ENCODE measurements around the gene SAPCD2. TPM values are rescaled to one million over a fixed set of nuclear protein-coding genes. Genes with fewer than 3 reads are reported as not detected.

SAPCD2 gene
- total RNA-seq, 6 experiments from 2014 or later, result 0.05 to 0.43 (median 0.22) TPM; not detected in 1

DNA sequence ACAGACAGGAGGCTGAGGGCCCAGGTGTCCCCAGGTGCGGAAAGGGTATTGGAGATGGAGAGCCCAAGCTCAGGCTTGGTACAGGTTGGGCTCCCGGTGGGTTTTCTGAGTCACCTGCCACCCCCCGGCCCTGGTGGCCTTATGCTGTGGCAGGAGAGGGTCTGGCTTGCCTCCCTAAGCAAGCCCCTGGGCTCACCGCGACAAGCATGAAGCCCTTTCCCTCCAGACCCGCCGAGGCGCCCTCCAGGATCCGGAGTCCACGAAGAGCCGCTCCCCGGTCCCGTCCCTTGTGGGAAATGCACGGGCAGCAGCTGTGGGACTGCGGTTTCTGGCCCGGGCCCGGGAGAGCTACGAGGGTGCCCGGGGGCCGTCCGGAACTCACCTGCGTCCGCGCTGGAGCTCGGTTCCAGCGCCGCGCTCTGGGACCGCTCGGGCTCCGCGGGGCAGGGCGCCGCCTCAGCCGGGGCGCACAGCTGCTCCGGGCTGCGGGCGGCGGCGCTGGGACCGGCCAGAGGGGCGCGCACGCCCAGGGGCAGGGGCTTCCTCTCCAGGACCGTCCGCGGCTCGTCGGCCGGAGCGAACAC, 757 bp downstream of the SAPCD2 start:
- ATAC-seq (no peak), DNase-seq (peak in 1 of 3 donors; percentile 55)
- H3K4me1 ChIP-seq, result peaks cover 0 to 3% (median 0%) of the 10 kb centered on the region in 4 donors
- WGBS (ENCODE audit: insufficient coverage, low coverage, low lambda C conversion rate, missing lambda C conversion rate), result 0% methylated on average over 3 of the region's 52 CpGs
- H3K36me3 ChIP-seq, result no peaks in the 10 kb centered on the region
- H3K4me3 ChIP-seq, result no peak overlapping the region
- TF ChIP-seq, protein P1, sequence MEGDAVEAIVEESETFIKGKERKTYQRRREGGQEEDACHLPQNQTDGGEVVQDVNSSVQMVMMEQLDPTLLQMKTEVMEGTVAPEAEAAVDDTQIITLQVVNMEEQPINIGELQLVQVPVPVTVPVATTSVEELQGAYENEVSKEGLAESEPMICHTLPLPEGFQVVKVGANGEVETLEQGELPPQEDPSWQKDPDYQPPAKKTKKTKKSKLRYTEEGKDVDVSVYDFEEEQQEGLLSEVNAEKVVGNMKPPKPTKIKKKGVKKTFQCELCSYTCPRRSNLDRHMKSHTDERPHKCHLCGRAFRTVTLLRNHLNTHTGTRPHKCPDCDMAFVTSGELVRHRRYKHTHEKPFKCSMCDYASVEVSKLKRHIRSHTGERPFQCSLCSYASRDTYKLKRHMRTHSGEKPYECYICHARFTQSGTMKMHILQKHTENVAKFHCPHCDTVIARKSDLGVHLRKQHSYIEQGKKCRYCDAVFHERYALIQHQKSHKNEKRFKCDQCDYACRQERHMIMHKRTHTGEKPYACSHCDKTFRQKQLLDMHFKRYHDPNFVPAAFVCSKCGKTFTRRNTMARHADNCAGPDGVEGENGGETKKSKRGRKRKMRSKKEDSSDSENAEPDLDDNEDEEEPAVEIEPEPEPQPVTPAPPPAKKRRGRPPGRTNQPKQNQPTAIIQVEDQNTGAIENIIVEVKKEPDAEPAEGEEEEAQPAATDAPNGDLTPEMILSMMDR (IDR thresholded peaks at IDR 0.05), result no peak
- TF ChIP-seq POLR2A (IDR thresholded peaks at IDR 0.05), result no peak
- no peaks in the 10 kb centered on the region for H3K9me3 ChIP-seq
- no peak overlapping the region for H3K27ac ChIP-seq
- H3K27me3 ChIP-seq, result peaks cover 0 to 14% of the 10 kb centered on the region in 2 donors
- intact Hi-C loops (cut with DNase I), result no loop called here

DNA sequence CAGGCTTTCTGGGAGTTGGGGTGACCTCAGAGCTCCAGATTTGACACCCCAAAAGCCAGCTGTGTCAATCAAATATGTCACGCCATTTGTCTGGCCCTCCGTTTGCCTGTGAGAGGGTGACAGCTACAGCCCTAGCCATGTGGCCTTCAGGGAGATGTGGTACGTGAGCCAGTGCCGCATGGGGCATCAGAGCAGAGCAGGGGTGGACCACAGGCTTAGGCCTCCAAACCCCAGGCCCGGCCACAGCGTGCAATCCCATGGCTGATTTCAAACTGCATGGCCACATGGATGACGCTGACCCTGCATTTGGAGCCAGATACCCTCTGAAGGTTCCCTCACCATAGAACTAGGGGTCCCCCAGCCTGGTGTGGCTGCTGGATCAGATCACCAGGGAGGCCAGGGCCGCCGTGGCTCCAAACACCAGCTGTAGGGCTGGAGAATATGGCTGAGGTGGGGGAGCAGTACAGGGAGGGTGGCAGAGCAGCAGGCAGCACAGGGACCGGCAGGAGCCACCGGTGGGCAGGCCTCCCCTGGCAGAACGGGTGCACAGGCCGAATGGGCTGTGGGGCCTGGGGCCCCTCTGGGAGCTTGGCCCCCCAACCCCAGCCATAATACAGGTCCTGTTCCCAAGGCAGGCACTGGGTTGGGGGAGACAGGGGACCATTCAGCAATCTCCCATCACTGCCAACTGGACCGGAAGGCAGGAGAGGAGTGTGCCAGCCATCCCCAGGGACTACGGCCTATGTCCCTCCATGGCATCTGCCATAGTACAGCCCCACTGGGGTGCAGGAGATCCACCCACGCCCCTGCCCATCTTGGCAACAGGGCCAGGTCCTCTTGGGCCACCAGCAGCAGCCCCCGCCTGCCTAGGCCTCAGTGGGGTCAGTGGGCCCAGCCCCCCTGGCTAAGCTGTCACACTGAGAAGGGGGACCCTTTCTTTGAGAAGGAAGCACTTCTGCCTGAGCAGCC, 1.5 kb downstream of the SAPCD2 start:
- no peaks in the 10 kb centered on the region for H3K9me3 ChIP-seq
- H3K36me3 ChIP-seq, result no peaks in the 10 kb centered on the region
- no peak overlapping the region for H3K27ac ChIP-seq
- intact Hi-C loops (cut with DNase I), result no loop called here
- peaks cover 0 to 3% (median 0%) of the 10 kb centered on the region in 4 donors for H3K4me1 ChIP-seq
- H3K27me3 ChIP-seq, result peaks cover 0 to 14% of the 10 kb centered on the region in 2 donors
- DNase-seq (peak in 1 of 3 donors; percentile 51), ATAC-seq (no peak)
- TF ChIP-seq, protein P1 (IDR thresholded peaks at IDR 0.05), result no peak
- no peak for TF ChIP-seq POLR2A (IDR thresholded peaks at IDR 0.05)
- WGBS (ENCODE audit: insufficient coverage, low coverage, low lambda C conversion rate, missing lambda C conversion rate), result no CpG with 5 or more reads among the region's 17 CpGs
- H3K4me3 ChIP-seq, result no peak overlapping the region

DNA sequence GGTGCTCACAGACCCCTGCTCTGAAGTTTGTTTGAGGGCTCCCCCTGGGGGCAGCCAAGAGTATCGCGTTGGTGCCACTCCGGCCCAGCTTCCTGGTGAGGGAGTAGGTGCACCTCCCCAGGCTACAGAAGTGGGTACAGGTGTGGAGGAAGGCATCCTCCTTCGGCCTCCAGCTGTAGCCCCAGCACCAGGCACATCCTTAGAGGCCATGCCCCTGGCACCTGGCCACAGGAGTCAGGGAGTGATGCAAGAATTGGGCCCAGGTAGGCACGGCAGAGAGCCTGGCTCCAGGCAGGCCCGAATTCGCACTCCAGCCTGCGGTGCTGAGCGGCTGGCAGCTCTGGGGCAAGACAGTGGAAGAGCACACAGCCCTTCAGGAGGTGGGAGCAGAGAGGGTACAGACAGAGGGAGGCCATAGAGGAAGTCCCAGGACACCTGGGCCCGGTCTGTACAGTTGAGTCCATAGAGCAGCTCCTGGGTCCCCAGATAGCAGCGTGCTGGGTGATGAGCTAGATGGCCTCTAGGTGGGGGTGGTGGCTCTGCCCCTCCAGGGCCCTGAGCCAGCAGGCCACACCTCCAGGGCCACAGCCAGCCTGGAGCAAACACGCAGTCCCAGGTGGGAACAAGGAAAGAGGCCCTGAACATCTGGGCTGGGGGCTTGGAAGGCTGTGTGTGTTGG, 2.4 kb downstream of the SAPCD2 start:
- Histone ChIP-seq H3K4me1 (peaks cover 0 to 3% (median 0%) of the 10 kb centered on the region in 4 donors), H3K9me3 (no peaks in the 10 kb centered on the region), H3K36me3 (no peaks in the 10 kb centered on the region), H3K4me3 (no peak overlapping the region), H3K27me3 (peaks cover 0 to 14% of the 10 kb centered on the region in 2 donors), H3K27ac (no peak overlapping the region)
- intact Hi-C loops (cut with DNase I), result no loop called here
- ATAC-seq (peak; percentile 75 to 80 (median 78)), DNase-seq (peak; percentile 79 to 86 (median 85))
- 10% methylated on average over 4 of the region's 12 CpGs for WGBS (ENCODE audit: insufficient coverage, low coverage, low lambda C conversion rate, missing lambda C conversion rate)
- TF ChIP-seq, protein P1 (IDR thresholded peaks at IDR 0.05), result peak; percentile 76 to 81 (median 78)
- TF ChIP-seq POLR2A (IDR thresholded peaks at IDR 0.05), result no peak

DNA sequence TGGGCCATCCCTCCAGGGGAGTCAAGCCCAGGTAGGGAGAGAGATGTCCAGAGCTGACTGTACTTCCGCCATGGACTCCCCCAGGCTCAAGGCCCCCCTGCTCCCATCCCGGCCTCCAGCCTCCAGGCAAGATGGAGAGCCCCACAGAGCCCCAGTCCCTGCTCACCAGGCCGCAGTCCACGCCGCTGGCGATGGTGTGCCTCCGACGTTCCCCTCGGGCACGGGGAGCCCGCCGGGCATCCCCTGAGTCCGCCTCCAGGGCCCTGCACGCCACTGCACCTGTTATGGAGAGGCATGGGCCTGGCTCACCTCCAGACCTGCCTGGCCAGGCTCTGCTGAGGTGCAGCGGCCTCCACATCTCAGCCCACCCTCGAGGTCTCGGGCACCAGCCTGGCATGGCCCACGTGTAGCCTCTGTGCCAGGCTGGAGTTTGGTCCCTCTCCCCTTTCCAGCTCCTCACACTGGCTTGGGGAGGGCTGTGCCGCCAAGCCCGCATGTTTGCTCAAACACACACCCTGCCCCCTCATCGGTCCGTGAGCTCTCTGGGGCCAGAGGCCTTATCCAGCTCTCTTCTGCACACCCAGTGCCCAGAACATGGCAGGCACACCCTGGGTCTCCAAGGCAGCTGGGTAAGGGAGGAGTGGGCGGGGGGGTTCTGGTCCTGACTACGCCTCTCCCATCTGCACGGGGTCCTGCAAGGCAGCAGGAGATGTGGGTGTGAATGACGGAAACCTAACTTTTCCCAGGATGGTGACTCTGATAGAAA, 4.1 kb downstream of the SAPCD2 start:
- no peak for DNase-seq
- Histone ChIP-seq H3K36me3 (no peaks in the 10 kb centered on the region), H3K9me3 (no peaks in the 10 kb centered on the region), H3K27me3 (peaks cover 0 to 14% of the 10 kb centered on the region in 2 donors), H3K27ac (no peak overlapping the region), H3K4me1 (peaks cover 0 to 3% (median 0%) of the 10 kb centered on the region in 4 donors), H3K4me3 (no peak overlapping the region)
- TF ChIP-seq, protein P1 (IDR thresholded peaks at IDR 0.05), result no peak
- no peak for TF ChIP-seq POLR2A (IDR thresholded peaks at IDR 0.05)
- intact Hi-C loops (cut with DNase I), result no loop called here
- 45% methylated on average over 8 of the region's 26 CpGs for WGBS (ENCODE audit: insufficient coverage, low coverage, low lambda C conversion rate, missing lambda C conversion rate)
- no peak for ATAC-seq

All from right lobe of liver (tissue), 6 donors.